Activated CD4-positive, alpha-beta T cell treated with anti-CD3 and anti-CD28 coated beads, Interleukin-10, Interleukin-2, amounts not matched to agents 100 ng/mL and 50 ng/mL, durations not matched to agents 16 hours and 8 hours (primary cell): ENCODE results near the gene SH3GL3.
A peak's percentile ranks its signal among the peaks of the same experiment; 100 is the strongest.

Source experiments
- DNase-seq: peaks from one replicate; pipeline ENCODE4 v3.0.0-alpha.2; 2020

SH3GL3 gene

GRCh38 chr15:83571820-83572707, 124.9 kb downstream of the SH3GL3 start:
- peak; percentile 14 for DNase-seq

- no peak for DNase-seq
Observed at GRCh38 chr15:83574345-83574744, 127.2 kb downstream of the SH3GL3 start.

- no peak for DNase-seq
Observed at GRCh38 chr15:83578691-83579090, 131.6 kb downstream of the SH3GL3 start.

- DNase-seq: no peak
Observed at GRCh38 chr15:83581381-83581780, 134.2 kb downstream of the SH3GL3 start.

GRCh38 chr15:83582381-83582780, 135.2 kb downstream of the SH3GL3 start:
- DNase-seq: no peak

- no peak for DNase-seq
Observed at GRCh38 chr15:83585601-83586335, 138.6 kb downstream of the SH3GL3 start.

GRCh38 chr15:83587091-83587490, 139.9 kb downstream of the SH3GL3 start:
- DNase-seq: no peak

GRCh38 chr15:83588441-83588840, 141.3 kb downstream of the SH3GL3 start:
- DNase-seq: no peak

- DNase-seq: no peak
Observed at GRCh38 chr15:83592370-83593040, 145.4 kb downstream of the SH3GL3 start.

- DNase-seq: no peak
Observed at GRCh38 chr15:83595191-83595590, 148.1 kb downstream of the SH3GL3 start.

- DNase-seq: no peak
Observed at GRCh38 chr15:83598031-83598430, 150.9 kb downstream of the SH3GL3 start.

- no peak for DNase-seq
Observed at GRCh38 chr15:83602021-83602420, 154.9 kb downstream of the SH3GL3 start.

GRCh38 chr15:83604549-83604948, 157.4 kb downstream of the SH3GL3 start:
- no peak for DNase-seq

GRCh38 chr15:83605111-83605945, 158.2 kb downstream of the SH3GL3 start:
- no peak for DNase-seq

GRCh38 chr15:83610132-83610531, 163.0 kb downstream of the SH3GL3 start:
- no peak for DNase-seq

GRCh38 chr15:83610901-83611685, 164.0 kb downstream of the SH3GL3 start:
- DNase-seq: no peak

GRCh38 chr15:83612226-83612625, 165.1 kb downstream of the SH3GL3 start:
- no peak for DNase-seq

GRCh38 chr15:83612898-83613635, 165.9 kb downstream of the SH3GL3 start:
- DNase-seq: no peak

GRCh38 chr15:83613714-83614113, 166.6 kb downstream of the SH3GL3 start:
- no peak for DNase-seq

GRCh38 chr15:83616840-83617239, 169.7 kb downstream of the SH3GL3 start:
- no peak for DNase-seq
